ENCODE results near the gene CKAP2L. TPM values are rescaled to one million over a fixed set of nuclear protein-coding genes. Genes with fewer than 3 reads are reported as not detected.

The CKAP2L gene
- total and polyA plus RNA-seq, 2 experiments from 2014 or later = 6.6 to 10.9 TPM

GRCh38 chr2:112754564-112754963 is 9.8 kb downstream of the CKAP2L start:
- H2AFZ ChIP-seq = no peak overlapping the region
- H3K4me3 ChIP-seq = no peak overlapping the region
- WGBS, 2 experiments (ENCODE audit: low coverage in 1 of 2, low lambda C conversion rate in 2 of 2, missing lambda C conversion rate in 2 of 2) = 91 to 96% methylated on average over 1 of the region's 1 CpG
- H3K4me1 ChIP-seq (ENCODE audit: insufficient read depth) = no peaks in the 10 kb centered on the region
- no peaks in the 10 kb centered on the region for H3K9me2 ChIP-seq (ENCODE audit: insufficient read depth)
- H3K9ac ChIP-seq = no peak overlapping the region
- peaks cover 11% of the 10 kb centered on the region; the same call in 1 of the 2 replicates for H3F3A ChIP-seq (ENCODE audit: insufficient read depth)
- H4K20me1 ChIP-seq (ENCODE audit: insufficient read depth) = no peaks in the 10 kb centered on the region
- in situ Hi-C loops (cut with MboI) = loop anchor here (5.0 kb wide), 1 partner anchor 188 kb away; no protein-coding TSS in a partner anchor
- no peak overlapping the region for H3K4me2 ChIP-seq (ENCODE audit: unreplicated experiment)
- H3K27me3 ChIP-seq (replicated peaks; ENCODE audit: insufficient read depth) = no peaks in the 10 kb centered on the region
- no peaks in the 10 kb centered on the region; the same call in 1 of the 2 replicates for H3K36me3 ChIP-seq (ENCODE audit: low read depth)
- TF ChIP-seq EZH2phosphoT487 (IDR thresholded peaks at IDR 0.05; ENCODE audit: insufficient read depth, low read depth) (no peak), EZH2 (IDR thresholded peaks at IDR 0.05; ENCODE audit: insufficient read depth, poor library complexity, severe bottlenecking) (no peak)
- H3K27ac ChIP-seq = no peak overlapping the region
- H3K79me2 ChIP-seq (ENCODE audit: insufficient read depth) = peaks cover 15% of the 10 kb centered on the region; the same call in 1 of the 2 replicates
- no peak for DNase-seq
- H3K9me3 ChIP-seq (ENCODE audit: low read depth) = no peaks in the 10 kb centered on the region

DNA sequence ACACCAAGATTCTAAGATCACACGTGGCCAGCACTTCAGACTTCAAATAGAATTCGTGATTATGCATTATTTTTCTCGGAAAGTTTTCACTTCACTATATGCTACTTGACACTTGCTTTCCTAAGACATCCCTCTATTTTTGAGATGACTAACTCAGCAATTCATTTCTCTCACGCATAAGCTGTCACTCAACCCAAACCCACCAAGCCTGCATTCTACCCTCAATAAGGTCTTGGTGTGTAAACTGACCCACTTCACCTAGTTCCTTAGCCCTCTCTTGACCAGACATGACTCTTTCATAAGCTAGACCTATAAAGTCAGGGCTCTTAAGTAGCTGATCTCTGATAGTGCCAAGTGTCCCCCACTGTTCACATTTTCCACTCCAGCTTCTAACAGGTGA is 11.7 kb downstream of the CKAP2L start:
- no peak for DNase-seq
- Histone ChIP-seq H2AFZ (peak overlapping the region; percentile 49), H3K4me3 (no peak overlapping the region), H4K20me1 (ENCODE audit: insufficient read depth) (no peaks in the 10 kb centered on the region), H3K4me2 (ENCODE audit: unreplicated experiment) (no peak overlapping the region), H3K9me2 (ENCODE audit: insufficient read depth) (no peaks in the 10 kb centered on the region), H3K79me2 (ENCODE audit: insufficient read depth) (peaks cover 27% of the 10 kb centered on the region), H3K9me3 (ENCODE audit: low read depth) (no peaks in the 10 kb centered on the region), H3K4me1 (ENCODE audit: insufficient read depth) (no peaks in the 10 kb centered on the region), H3K27ac (no peak overlapping the region), H3K36me3 (ENCODE audit: low read depth) (no peaks in the 10 kb centered on the region; the same call in 1 of the 2 replicates), H3F3A (ENCODE audit: insufficient read depth) (peaks cover 11% of the 10 kb centered on the region; the same call in 1 of the 2 replicates), H3K9ac (no peak overlapping the region), H3K27me3 (replicated peaks; ENCODE audit: insufficient read depth) (no peaks in the 10 kb centered on the region)
- 88 to 92% methylated on average over 4 of the region's 4 CpGs for WGBS, 2 experiments (ENCODE audit: low coverage in 1 of 2, low lambda C conversion rate in 2 of 2, missing lambda C conversion rate in 2 of 2)
- TF ChIP-seq EZH2phosphoT487 (IDR thresholded peaks at IDR 0.05; ENCODE audit: insufficient read depth, low read depth) = no peak
- TF ChIP-seq EZH2 (IDR thresholded peaks at IDR 0.05; ENCODE audit: insufficient read depth, poor library complexity, severe bottlenecking) = no peak
- in situ Hi-C loops (cut with MboI) = loop anchor here (5.0 kb wide), 1 partner anchor 190 kb away; no protein-coding TSS in a partner anchor

DNA sequence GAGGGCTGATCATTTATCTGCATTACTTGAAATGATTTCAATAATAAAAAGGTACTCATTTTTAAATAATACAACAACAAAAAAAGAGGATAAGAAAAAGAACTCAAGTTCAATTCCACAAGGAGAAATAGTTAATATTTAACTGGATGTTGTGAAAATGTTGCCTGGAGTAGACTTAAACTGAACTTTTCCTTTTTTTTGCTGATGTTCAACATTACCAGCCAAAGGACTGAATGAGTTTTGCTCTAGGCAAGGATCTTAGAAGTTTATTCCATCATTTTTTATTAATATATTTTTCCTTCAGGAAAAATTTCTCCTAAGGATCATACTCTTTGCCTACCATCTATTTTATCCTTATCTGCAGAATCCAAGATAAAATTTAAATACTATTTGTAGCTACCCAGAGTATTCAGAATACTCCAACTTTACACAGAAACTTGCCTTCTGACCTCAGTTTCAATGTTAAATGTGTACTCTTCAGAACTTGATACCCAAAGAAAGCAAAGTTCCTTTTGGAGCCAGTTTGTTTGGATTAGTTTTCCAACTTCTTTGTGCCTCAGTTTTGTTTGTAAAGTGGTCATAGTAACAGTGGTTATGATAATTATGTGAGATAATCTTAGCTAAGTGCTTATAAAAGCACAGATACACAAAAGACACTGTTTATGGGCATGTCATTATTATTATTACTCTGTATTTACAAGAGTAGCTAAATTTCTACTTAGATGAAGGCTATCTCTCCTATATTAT is 12.8 kb downstream of the CKAP2L start:
- Histone ChIP-seq H3K9me3 (ENCODE audit: low read depth) (no peaks in the 10 kb centered on the region), H3K9ac (no peak overlapping the region), H4K20me1 (ENCODE audit: insufficient read depth) (no peaks in the 10 kb centered on the region), H3K4me3 (no peak overlapping the region), H3K27me3 (replicated peaks; ENCODE audit: insufficient read depth) (no peaks in the 10 kb centered on the region), H3F3A (ENCODE audit: insufficient read depth) (peaks cover 11% of the 10 kb centered on the region; the same call in 1 of the 2 replicates), H3K4me2 (ENCODE audit: unreplicated experiment) (no peak overlapping the region), H3K4me1 (ENCODE audit: insufficient read depth) (no peaks in the 10 kb centered on the region), H2AFZ (peak overlapping the region; percentile 49), H3K27ac (no peak overlapping the region), H3K9me2 (ENCODE audit: insufficient read depth) (no peaks in the 10 kb centered on the region), H3K79me2 (ENCODE audit: insufficient read depth) (peaks cover 31% of the 10 kb centered on the region), H3K36me3 (ENCODE audit: low read depth) (no peaks in the 10 kb centered on the region; the same call in 1 of the 2 replicates)
- TF ChIP-seq EZH2phosphoT487 (IDR thresholded peaks at IDR 0.05; ENCODE audit: insufficient read depth, low read depth) (no peak), EZH2 (IDR thresholded peaks at IDR 0.05; ENCODE audit: insufficient read depth, poor library complexity, severe bottlenecking) (no peak)
- in situ Hi-C loops (cut with MboI) = loop anchor here (5.0 kb wide), 1 partner anchor 191 kb away; no protein-coding TSS in a partner anchor
- DNase-seq = no peak

- Histone ChIP-seq H3K4me1 (ENCODE audit: insufficient read depth) (no peaks in the 10 kb centered on the region), H3K4me3 (no peak overlapping the region), H3K9me2 (ENCODE audit: insufficient read depth) (no peaks in the 10 kb centered on the region), H3K79me2 (ENCODE audit: insufficient read depth) (peaks cover 31% of the 10 kb centered on the region), H3K36me3 (ENCODE audit: low read depth) (no peaks in the 10 kb centered on the region), H2AFZ (peak overlapping the region; percentile 33), H3K9ac (no peak overlapping the region), H4K20me1 (ENCODE audit: insufficient read depth) (no peaks in the 10 kb centered on the region), H3K27ac (peak overlapping the region; percentile 16; the same call in 1 of the 2 replicates), H3K4me2 (ENCODE audit: unreplicated experiment) (no peak overlapping the region), H3F3A (ENCODE audit: insufficient read depth) (peaks cover 11% of the 10 kb centered on the region; the same call in 1 of the 2 replicates), H3K9me3 (ENCODE audit: low read depth) (no peaks in the 10 kb centered on the region), H3K27me3 (replicated peaks; ENCODE audit: insufficient read depth) (no peaks in the 10 kb centered on the region)
- DNase-seq = peak; percentile 27
- no peak for TF ChIP-seq EZH2phosphoT487 (IDR thresholded peaks at IDR 0.05; ENCODE audit: insufficient read depth, low read depth)
- in situ Hi-C loops (cut with MboI) = loop anchor here (5.0 kb wide), 1 partner anchor 192 kb away; no protein-coding TSS in a partner anchor
These were observed 13.9 kb downstream of the CKAP2L start for GRCh38 chr2:112750560-112750843.

Data from GM23248 (cell line).